B cell (primary cell): ENCODE results near the gene NADK2.

Experiments used
- EZH2 ChIP-seq: IDR thresholded peaks from 2 replicates; pipeline ENCODE4 v1.6.1; 2012; ENCODE audit warnings: borderline replicate concordance, low read depth, mild to moderate bottlenecking, moderate library complexity, low read length; ENCODE audit not compliant: insufficient read depth, poor library complexity, severe bottlenecking
- TF ChIP-seq, protein P1 (sequence below): fragments of 200-600 bp; IDR thresholded peaks from one replicate; pipeline ENCODE4 v1.8.0; 2022; ENCODE audit warnings: antibody characterized with exemption, mild to moderate bottlenecking

DNA sequence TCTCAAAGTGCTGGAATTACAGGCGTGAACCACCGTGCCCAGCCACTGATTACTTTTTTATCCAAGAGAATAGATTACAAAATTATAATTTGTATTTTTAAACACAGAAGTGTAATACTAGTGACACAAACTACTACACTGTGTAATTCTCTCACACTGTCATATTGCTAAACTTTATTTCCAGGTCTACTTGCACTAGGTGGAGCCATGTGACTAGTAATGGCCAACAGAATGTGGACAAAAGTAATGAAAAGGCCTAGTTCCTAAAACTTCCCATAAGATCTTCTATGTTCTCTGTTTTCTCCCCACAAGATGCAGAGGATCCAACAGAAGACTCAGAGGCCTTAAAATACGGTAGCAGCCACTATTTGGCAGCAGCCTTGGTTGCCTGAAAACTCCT, 27.3 kb downstream of the NADK2 start:
- TF ChIP-seq, protein P1, sequence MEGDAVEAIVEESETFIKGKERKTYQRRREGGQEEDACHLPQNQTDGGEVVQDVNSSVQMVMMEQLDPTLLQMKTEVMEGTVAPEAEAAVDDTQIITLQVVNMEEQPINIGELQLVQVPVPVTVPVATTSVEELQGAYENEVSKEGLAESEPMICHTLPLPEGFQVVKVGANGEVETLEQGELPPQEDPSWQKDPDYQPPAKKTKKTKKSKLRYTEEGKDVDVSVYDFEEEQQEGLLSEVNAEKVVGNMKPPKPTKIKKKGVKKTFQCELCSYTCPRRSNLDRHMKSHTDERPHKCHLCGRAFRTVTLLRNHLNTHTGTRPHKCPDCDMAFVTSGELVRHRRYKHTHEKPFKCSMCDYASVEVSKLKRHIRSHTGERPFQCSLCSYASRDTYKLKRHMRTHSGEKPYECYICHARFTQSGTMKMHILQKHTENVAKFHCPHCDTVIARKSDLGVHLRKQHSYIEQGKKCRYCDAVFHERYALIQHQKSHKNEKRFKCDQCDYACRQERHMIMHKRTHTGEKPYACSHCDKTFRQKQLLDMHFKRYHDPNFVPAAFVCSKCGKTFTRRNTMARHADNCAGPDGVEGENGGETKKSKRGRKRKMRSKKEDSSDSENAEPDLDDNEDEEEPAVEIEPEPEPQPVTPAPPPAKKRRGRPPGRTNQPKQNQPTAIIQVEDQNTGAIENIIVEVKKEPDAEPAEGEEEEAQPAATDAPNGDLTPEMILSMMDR: no peak
- TF ChIP-seq EZH2: no peak
